CD4-positive, alpha-beta T cell treated with Interleukin-17A for 4 hours (primary cell): Measurements from ENCODE around the gene FAM228A.
"Not testable (repeated sequence)": the region's sequence is repeated elsewhere in the genome, so short reads cannot be mapped to it uniquely, and the experiment has no call there.

Source experiments
- DNase-seq: peaks from one replicate; pipeline ENCODE4 v3.0.0-alpha.2; 2020; ENCODE audit warnings: mixed read lengths

The FAM228A gene

DNA sequence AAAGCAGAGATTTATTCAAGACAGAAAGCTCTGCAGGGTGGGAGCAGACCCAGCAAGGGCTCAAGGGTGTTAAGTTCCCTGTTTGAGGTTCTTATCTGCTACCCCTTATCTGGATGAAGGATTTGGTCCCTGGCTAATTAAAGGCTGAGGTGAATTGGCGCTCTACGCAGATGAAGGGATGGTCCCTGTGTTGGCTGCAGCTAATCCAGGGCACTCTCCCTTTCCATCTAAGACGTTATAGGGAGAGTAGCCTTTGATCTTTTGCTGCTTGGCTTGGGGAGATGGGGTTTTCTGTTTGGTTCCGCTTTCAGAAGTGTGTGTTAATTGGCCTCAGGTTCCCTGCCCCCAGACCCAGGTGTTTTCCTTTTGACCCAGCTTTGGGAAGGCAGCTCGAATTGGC lies 17.0 kb downstream of the FAM228A start:
- no peak for DNase-seq

DNA sequence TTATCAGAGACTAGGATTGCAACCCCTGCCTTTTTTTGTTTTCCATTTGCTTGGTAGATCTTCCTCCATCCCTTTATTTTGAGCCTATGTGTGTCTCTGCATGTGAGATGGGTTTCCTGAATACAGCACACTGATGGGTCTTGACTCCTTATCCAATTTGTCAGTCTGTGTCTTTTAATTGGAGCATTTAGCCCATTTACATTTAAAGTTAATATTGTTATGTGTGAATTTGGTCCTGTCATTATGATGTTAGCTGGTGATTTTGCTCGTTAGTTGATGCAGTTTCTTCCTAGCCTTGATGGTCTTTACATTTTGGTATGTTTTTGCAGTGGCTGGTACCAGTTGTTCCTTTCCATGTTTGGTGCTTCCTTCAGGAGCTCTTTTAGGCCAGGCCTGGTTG lies 22.4 kb downstream of the FAM228A start:
- not testable (repeated sequence) for DNase-seq

DNA sequence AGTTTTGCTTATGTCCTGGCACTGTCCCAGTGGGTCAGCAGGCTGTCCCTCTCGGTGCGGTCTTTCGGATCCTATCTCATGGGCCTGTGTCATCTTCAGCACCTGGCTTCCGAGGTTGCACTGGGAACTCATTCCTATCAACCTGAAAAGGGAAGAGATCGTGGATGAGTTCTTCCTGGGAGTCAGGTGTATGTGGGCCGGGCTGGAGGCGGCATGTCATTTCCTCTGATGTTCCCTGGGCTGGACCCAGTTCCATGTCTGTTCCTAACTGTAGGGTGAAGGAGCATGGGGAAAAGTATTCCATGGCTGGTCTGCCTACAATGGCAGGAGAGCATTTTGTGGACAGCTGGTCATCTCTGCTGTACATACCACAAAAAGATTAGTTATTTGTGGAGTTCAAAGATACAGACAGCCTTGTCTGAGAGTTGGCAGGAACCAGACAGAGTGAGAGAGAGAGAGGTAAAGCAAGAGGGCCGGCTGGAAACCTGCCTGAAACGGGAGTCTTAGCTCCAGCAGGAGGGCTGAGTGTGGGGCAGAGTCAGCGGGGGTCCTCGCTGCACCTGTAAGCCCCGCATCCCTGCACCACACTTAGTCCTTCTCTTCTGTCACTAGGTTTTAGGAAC lies 25.2 kb downstream of the FAM228A start:
- DNase-seq = no peak

DNA sequence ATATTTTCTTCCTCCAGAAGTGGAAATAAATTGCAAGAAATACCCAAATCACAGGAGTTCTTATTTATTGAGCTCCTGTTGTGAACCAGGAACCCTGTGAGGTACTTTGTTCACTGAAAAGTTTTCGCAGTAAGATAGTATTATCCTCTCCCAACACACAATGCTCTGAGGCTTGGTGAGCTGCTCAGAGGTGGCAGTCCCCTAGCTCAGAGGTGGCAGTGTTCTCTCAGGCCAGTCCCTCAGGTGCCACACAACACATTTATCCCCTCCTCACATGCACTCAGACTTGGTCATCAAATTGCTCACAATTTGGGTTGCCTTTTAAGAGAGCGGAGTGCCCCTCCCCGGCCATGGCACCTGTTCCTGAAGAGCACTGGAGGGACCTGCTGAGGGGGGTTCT lies 25.9 kb downstream of the FAM228A start:
- no peak for DNase-seq

DNA sequence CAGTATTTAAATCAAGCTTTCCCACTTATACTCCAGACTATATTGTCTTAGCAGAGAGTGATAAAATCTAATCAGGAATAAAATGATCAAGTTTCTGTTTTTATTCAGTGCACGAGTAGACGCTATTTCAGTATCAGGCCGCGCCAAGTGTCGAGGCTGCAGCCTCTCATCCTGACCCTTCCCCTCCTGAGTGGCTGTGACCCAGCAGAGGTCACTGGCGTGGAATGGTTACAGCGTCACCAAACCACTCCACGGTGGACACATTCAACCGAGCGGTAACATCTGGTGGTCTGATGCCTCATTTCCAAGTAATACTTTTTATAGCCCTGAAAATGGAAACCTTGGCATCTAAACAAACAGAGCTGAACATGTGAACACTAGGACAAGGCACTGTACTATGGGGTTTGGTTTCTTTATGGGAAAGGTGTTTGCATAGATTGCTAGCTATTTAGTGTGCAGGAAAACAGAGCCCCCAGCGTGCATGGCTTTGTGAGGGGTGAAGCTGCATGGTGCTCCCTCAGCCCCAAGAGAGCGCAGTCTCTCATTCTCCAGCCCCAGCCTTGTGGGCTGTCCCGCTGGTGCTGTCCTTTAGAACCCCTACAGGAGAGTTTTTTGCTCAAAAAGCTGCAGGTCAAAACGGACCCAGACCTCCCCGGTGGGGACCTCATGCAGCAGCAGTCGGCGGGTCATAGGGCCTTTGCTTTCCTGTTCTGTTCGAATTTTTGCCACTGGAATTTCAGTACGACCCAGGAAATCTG lies 28.4 kb downstream of the FAM228A start:
- no peak for DNase-seq

DNA sequence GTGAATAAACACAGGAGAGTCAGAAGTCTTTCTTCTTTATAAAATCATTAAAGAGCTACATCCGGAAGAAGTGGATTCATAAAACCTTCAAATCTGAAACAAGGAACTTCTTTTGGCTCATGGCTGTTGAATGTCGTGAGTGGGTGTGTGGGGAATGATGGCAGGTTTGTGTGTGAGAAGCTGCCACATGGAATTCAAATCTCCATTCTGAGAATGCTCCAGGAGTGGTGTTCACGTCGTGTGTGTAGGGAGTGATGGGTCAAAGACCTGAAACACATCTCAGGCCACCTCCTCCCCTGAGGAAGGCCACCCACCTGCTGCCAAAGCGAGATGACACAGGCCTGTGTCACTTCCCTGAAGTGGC lies 28.9 kb downstream of the FAM228A start:
- DNase-seq = no peak

DNA sequence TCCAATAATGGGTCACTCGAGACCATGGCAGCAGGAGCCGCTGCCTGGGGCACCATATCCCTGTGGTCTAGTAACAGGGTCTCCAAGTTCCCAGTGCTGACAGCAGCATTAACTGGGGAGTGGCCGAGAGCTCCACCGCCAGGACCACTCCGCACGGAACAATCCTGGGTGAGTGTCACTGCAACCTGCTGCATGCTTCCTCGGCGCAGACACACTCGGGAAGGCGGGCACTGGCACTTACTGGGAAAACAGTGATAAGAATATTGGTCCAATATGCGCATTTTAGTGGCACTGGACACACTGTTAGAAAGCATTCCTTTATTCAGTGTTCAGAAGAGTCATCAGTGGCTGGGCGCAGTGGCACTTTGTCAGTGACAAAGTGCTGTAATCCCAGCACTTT lies 29.7 kb downstream of the FAM228A start:
- no peak for DNase-seq

DNA sequence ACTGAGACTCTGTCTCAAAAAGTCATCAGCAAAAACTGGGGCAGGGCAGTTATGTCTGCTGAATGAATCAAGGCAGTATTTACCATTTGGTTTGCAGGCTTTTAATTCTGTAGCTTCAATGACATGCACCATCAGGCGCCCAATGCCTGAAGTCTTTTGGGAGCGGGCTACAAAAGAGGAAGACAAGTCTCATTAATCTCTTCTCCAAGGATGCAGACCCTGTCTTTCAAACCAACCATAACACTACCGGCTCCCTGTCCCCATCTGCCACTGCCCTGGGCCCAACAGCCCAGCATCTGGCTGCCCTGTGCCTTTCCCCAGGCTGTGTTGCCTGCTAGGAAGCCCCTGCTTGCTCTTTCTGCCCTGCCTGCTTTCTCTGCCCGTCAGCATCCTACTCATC lies 30.3 kb downstream of the FAM228A start:
- DNase-seq = no peak

DNA sequence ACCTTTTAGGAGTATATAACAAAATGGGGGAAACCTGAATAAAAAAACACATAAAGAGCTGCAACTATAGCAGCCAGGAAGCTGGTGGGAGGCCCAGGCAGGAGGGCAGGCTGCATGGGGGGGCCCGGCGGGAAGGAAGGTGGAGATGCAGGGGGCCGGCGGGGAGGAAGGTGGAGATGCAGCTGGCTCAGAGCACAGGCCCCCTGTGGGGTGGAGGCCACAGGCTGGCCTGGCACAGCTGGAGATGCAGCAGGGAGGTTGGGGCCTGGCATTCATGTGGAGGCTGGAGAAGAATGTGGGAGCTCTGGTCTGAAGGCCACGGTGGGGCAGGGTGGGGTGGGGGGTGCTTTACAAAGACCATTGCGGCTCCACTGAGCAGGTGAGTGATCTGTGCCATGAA lies 31.4 kb downstream of the FAM228A start:
- DNase-seq = no peak

DNA sequence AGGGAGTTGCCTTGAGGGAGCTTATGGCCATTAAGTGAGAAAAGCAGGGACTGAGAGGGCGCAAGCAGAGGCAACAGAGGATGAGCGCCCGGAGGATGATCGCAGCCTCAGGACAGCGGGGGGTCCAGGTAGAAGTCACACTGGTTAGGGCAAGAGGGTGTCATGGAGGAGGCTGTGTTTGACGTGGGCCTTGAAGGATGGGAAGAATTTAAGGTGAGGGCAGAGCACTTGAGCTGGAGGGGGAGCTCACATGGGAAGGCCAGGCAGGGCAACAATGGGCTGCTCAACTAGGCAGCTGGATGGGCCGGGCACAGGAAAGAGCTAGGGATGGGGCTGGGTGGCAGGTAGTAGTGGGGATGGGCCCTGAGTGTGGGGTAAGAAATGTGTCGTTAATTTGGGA lies 31.9 kb downstream of the FAM228A start:
- no peak for DNase-seq

DNA sequence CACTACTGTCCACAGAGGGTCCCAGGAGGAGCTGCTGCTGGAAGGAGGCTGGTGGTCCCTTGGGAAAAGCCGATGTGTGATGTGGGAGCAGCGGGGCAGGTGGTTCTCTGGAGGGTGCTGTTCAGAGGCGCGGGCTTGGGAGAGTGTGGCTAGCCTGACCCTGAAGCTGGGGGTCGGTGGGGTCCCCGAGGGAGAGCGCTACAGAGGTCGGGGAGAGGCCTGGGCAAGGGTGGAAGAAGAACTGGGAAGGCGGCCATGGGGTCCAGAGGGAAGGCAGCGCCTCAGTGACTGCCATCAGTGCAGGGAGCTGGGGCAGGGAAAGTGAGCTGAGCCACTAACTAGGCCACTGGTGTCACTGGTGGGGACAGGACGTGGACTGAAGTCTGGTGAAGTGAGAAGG lies 32.5 kb downstream of the FAM228A start:
- DNase-seq = no peak

DNA sequence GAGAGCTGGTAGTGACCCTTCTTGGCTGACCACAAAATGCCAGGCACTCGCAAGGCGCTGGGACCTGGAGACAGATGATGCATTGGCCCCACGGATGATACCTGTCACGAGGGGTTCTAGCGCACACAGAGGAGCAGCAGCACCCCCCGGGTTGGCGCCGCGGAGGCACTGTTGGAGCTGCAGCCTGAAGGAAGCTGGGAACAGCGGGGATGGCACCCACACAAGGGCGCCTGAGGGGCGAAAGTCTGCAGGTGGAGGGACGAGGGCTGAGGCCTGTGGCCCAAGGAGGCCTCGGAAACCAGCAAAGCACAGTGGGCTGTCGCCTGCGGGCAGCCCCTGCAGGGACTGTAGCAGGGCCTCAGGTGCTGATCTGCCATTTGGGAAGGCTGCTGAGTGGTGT lies 33.6 kb downstream of the FAM228A start:
- DNase-seq = no peak

DNA sequence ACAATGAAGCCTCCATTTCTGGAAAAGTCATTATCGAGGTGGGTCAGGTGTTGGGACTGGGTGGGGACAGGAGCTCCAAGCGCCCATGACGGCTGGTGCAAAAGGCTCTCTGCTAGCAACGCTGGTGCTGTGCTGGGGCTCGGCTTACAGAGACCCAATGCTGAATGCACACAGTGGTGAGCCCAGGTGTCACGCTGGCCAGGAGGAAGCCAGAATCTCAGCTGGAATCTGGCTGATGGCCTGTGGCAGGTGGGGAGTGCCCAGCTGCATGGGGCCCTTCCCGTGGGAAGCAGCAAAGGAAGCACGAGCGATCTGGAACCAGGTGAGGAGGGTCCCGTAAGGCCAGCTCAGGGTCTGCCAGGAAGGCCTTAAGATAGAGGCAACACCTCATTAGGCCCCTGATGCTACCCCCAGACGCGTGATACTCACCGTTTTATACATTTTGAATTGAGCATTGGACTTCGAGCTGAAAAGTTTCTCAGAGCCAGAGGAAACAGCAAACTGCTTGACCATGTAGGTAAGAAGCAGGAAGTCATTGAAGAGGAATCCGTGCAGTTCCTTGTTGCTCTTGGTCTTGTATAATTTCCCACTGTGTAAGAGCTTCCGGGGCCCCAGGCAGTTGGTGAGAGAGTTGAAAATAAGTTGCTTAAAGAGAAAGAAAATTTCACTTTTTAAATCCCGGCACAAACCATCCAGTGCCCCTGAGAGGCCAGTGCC lies 34.7 kb downstream of the FAM228A start:
- DNase-seq = no peak

DNA sequence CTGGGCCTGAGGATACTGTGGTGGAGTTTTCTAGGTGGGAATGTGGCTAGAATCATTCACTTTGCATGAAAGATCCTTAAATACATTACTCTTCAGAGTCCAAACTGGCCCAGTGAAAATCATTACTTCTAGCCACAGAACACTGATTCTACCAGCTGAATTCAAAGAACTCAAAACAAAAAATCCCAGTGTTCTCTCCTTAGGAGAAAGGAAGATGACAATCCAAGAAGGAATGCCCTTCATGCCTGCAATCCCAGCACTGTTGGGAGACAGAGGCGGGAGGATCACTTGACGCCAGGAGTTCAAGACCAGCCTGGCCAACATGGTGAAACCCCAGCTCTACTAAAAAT lies 35.2 kb downstream of the FAM228A start:
- DNase-seq = no peak

DNA sequence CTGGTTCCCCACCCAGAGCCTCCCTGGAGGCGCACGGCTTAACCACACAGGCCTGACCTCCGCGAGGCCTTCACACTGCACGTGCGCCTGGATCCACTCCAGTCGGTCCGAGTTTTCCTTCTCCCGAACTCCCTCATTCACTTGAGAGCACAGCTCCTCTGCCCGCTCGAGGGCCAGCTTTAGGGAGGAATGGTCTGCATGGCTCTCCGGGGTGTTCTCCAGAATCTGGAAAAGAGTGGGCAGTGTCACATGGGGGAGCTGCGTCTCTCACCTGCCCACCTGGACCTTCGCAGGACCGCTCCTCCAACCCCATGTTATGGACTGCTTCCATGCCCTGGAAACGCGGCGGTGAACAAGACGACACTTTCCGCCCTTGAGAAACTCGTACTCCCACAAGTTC lies 35.9 kb downstream of the FAM228A start:
- no peak for DNase-seq

DNA sequence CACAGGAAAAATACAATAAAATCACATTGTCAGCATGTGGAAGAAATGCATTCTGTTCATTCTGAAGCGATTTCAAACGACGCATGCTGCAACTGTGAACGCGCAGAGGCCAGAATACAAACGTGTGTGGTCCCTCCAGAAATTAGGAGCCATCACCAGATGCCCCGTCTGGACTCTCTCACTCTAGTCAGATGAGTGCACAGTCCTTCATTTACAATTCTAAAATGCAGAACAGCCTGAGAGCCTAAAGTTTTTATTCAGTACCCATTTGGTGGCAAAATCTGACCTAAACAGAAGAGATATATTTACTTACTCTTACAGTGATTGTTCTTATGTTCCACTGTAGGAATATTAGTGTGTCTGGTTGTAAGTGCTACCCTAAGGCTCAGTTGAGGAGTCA lies 36.6 kb downstream of the FAM228A start:
- DNase-seq = no peak

DNA sequence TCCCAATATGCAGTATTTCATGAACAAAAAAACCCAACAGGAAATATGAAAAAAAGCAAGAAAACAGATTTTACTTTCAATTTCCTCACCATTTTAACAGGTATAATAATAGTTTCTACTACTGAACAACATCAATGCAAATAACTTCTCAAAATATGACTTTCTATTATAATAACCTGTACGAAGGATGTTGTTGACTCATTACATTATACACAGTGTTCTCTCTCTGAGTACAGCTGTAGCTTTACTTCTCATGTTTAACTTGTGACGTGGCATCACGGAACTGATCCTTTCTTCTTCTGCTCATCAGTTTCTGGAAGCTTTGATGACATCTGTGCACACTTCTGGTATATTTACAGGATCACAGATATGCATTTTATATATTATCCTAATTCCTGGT lies 40.0 kb downstream of the FAM228A start:
- DNase-seq = no peak

DNA sequence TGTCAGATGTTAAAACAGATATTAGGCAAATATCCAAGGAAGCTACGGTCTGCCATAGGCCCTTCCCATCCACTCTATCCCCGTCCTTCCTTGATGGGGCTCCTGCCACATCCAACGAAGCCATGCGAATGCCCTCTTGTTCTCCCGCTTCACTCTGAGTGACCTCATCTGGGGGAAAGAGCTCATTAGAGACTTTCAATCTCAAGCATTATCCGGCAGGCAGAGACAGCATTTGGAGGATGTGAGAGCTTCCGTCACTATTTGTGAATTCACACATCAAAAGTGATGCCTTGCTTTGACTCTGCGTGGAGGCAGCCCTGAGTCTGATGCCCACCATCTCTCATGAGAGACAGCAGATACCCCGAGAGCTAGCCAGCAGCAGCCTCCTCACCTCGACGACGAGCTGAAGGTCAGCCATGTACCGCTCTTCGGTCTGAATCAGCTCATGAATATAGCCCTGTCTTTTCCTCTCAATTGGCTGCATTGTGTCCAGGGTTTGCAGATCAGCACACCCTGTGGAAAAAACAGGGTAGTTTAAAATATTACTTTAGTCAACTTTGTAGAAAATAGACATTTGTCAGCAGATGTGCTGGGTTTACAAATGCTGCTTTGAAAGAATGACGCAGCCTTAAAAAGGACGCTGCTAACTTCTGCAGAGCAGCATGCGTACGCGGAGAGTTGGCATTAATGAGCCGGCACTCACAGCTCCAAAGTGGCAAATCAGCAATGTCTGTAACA lies 45.9 kb downstream of the FAM228A start:
- DNase-seq = no peak

DNA sequence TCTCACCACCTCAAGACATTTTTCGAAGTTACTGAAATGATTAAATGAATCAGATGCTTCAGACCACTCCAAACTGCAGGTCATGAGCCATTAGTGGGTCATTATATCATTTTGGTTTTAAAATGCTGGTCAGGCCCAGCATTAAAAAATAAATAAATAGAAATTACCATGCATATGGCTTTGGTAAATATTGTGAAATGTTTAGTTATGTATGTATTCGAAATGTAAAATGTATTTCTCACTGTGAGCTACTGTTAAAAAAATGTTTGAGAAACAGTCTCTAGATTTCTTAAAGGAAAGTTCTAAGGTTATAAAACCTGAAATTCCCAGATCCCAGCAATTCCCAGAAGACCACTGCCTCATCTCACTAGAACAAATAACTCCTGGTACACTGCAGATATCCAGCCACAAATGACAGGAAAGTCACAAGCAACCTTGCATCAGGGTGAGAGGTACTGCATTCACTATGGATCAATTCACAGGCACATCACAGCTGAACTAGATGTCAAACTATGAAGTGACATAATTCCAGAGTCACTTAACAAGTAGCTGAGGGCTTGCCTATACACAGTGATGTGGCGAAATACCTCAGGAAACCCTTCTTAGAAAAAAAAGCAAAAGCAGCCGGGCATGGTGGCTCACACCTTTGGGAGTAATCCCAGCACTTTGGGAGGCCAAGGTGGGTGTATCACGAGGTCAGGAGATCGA lies 46.6 kb downstream of the FAM228A start:
- DNase-seq = no peak

DNA sequence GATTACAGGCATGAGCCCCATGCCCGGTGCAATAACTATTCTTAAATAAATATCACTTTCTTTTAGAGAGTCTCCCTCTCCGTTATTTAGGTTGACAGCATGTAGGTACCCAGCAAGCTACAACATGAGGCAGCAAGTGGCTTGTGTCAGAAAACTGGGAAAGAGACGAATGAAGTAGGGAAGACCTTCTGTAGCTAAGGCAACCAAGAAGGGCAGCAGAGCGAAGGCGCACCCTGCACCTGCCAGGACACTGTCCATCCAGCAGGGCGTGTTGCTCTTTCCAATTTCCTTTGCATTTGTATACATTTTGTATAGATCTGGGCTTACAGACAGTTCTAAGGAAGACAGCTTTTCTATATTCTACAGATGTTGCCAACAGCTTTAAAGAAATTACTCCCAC lies 48.1 kb downstream of the FAM228A start:
- DNase-seq = no peak

DNA sequence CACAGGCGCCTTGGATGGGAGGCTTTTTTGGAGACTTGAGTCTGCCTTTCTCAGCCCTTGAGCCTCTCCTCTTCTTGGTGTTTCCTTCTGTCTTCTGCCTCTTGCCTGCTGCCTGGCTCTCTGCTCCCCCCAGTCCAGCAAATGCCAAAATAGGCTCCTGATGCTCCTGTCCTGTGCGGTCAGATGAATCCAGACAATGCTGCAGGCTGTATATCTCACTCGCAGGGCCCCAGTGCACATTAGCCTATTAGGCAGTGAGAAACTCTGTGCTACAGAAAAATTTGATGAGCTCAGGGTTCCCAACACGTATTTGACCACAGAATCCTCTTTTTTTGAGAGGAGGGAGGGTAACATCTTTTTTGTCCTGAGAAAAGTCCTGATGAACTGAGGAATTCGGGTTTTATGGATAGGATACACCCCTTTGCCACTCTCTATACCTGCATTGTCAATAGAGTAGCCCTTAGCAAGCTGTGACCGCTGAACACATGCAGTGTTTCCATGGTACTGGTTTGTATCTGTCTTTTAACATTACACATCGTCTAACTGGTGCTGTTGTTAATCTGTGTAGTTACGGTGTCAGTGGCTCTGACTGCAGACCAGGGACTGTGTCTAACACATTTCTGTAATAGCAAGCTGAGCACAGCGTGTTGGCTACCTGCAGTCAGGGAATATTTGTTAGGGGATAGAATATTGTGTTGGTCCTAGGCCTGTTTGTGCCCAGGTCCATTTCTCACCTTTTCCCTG lies 50.8 kb downstream of the FAM228A start:
- DNase-seq = no peak

DNA sequence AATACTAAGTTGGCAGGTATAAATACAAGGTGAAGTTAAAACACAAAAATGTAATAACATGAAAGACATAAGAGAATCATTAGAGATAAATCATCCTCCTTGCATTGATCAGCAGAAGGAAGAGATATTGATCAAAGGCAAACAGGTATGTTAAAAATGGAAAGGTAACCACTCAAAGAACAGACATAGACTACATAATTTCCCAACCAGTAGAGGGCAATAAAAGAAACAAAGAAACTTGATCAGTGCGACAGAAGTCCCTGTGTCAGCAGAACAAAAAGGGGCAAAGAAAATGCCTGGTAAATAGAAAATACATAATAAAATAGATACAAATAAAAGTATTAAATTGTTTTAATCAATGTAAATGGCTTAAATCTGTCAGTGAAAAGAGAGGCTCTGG lies 53.6 kb downstream of the FAM228A start:
- DNase-seq = no peak
